SH-SY5Y (cell line): ENCODE data around the gene NTM.

ENCODE experiments used
- GATA2 ChIP-seq: IDR thresholded peaks from 2 replicates; pipeline ENCODE4 v1.6.1; 2011; ENCODE audit warnings: mild to moderate bottlenecking, low read depth, low read length
- GATA3 ChIP-seq: IDR thresholded peaks from 2 replicates; pipeline ENCODE4 v1.6.1; 2011; ENCODE audit warnings: low read depth, mild to moderate bottlenecking, low read length, moderate library complexity

DNA sequence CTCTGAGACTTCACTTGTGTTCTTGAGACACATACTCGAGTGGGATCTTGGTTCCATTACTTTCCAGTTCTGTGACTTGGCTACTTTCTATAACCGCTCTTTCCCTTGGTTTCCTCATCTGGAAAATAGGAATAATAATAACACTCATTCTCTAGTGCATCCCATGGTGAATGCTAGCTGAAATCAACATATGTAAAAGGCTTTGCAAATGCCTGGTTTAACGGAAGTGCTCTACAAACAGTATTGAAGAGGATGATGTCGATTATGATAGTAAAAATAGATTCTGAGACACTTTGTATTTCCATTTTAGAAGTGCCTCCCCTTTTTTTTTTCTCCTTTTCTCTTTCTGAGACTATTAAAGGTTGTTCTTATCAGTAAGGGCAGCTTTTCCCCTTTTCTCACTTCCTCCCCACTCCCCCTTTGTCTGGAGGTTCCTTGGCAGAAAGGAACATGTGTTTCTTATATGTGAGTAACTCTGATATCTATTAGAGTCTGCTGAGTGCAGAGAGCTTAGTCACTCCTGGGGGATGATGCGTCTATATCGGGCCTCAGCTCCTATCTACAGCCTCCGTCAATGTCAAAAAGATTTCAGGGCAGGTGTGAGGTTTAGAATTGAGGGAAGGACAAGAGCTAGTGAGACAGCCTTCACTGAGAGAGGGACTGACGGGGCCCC lies 489.3 kb downstream of the NTM start:
- TF ChIP-seq GATA2 (no peak), GATA3 (no peak)
